ENCODE results near the gene LRMDA.

DNA sequence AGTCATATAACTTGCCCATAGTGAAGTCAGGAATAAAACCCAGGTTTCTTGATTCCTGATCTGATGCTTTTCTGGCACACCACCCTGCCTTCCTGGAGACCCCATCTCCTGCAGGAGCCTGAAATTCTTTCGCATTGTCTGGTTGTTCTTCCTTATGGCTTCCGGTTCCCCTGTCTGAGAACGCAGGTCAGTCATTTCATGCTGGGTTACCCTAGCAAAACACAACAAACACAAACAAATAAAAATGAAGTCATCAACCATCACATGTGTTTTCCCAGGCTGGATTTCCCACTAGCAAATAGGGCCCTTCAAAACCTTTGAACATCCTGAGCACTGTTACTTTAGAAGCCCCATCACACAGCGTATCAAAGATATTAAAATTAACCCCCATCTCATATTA lies 569.6 kb downstream of the LRMDA start:
- TF ChIP-seq, protein P1, sequence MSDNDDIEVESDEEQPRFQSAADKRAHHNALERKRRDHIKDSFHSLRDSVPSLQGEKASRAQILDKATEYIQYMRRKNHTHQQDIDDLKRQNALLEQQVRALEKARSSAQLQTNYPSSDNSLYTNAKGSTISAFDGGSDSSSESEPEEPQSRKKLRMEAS (IDR thresholded peaks at IDR 0.05) = no peak
- TF ChIP-seq CEBPB (IDR thresholded peaks at IDR 0.05) = no peak
- TF ChIP-seq YY1 (IDR thresholded peaks at IDR 0.05; ENCODE audit: low read depth) = no peak
- TF ChIP-seq, protein P2, sequence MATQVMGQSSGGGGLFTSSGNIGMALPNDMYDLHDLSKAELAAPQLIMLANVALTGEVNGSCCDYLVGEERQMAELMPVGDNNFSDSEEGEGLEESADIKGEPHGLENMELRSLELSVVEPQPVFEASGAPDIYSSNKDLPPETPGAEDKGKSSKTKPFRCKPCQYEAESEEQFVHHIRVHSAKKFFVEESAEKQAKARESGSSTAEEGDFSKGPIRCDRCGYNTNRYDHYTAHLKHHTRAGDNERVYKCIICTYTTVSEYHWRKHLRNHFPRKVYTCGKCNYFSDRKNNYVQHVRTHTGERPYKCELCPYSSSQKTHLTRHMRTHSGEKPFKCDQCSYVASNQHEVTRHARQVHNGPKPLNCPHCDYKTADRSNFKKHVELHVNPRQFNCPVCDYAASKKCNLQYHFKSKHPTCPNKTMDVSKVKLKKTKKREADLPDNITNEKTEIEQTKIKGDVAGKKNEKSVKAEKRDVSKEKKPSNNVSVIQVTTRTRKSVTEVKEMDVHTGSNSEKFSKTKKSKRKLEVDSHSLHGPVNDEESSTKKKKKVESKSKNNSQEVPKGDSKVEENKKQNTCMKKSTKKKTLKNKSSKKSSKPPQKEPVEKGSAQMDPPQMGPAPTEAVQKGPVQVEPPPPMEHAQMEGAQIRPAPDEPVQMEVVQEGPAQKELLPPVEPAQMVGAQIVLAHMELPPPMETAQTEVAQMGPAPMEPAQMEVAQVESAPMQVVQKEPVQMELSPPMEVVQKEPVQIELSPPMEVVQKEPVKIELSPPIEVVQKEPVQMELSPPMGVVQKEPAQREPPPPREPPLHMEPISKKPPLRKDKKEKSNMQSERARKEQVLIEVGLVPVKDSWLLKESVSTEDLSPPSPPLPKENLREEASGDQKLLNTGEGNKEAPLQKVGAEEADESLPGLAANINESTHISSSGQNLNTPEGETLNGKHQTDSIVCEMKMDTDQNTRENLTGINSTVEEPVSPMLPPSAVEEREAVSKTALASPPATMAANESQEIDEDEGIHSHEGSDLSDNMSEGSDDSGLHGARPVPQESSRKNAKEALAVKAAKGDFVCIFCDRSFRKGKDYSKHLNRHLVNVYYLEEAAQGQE (IDR thresholded peaks at IDR 0.05; ENCODE audit: low read depth) = no peak
- TF ChIP-seq, protein P3, sequence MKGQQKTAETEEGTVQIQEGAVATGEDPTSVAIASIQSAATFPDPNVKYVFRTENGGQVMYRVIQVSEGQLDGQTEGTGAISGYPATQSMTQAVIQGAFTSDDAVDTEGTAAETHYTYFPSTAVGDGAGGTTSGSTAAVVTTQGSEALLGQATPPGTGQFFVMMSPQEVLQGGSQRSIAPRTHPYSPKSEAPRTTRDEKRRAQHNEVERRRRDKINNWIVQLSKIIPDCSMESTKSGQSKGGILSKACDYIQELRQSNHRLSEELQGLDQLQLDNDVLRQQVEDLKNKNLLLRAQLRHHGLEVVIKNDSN (IDR thresholded peaks at IDR 0.05) = no peak
- TF ChIP-seq FOXM1 (IDR thresholded peaks at IDR 0.05; ENCODE audit: borderline replicate concordance, low read depth) = no peak

Data from Ishikawa (cell line).